Fibroblast of villous mesenchyme (primary cell): Measurements from ENCODE around the gene NDUFS6. TPM values are rescaled to one million over a fixed set of nuclear protein-coding genes. Genes with fewer than 3 reads are reported as not detected.

Experiments
- DNase-seq: peaks from one replicate; pipeline ENCODE4 v3.0.0-alpha.2; 2010; ENCODE audit warnings: low read depth
- H3K4me3 ChIP-seq: 2 replicates; pipeline ENCODE4 v1.5.1; 2011; ENCODE audit warnings: low read depth, mild to moderate bottlenecking, low read length
- CTCF ChIP-seq: IDR thresholded peaks from 2 replicates; pipeline ENCODE4 v1.5.1; 2012; ENCODE audit warnings: low read depth, mild to moderate bottlenecking, low read length; ENCODE audit not compliant: insufficient read depth
- total RNA-seq: library from RNA; depleted of rRNA; stranded (reverse); fragments of >200 nt; gene quantifications from 2 replicates; pipeline ENCODE4 v1.2.3, GENCODE V29; 2012

NDUFS6 gene
- total RNA-seq, 1 donor, result 22.9 TPM

- no peak for TF ChIP-seq CTCF
- H3K4me3 ChIP-seq, result no peak overlapping the region
- DNase-seq, result no peak
These were observed 13.6 kb upstream of the NDUFS6 start for GRCh38 chr5:1787472-1788047.

DNA sequence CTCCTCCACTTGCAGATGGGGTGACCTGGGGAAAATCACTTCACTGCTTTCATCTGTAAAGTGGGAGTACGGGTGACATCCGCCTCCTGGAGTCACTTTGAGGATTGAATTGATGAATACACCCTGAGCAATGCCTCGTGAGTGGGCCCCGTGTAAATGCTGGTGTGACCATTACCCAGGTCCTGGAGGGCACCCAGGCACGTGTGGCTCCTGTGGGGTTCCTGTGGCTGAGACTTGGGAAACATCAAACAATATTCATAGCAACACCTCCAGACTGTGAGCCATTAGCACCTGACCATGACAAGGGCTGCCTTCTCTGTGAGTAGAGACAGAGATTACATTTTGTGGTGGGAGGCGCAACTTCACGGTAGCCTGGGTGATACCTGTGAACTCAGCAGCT lies 13.0 kb upstream of the NDUFS6 start:
- TF ChIP-seq CTCF, result no peak

DNA sequence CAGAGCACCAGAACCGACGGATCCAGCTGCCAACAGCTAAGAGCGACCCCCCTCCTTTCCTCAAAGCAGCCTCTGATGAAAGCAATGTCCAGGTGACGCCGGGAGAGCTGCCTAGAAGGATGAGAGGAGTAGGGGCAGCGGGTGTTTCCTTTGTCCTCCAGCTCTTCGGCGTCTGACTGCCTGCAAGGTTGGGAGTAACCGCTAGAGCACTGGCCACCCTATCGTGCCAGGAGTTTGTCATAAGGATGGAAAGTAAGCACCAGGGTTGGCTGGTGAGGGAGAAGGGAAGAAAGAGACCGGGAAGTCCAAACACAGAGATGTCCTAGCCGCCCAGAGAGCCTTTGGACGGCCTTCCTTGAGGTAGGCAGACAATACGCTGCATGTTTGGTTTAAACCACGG lies 12.4 kb upstream of the NDUFS6 start:
- TF ChIP-seq CTCF, result no peak
- DNase-seq, result no peak
- no peak overlapping the region for H3K4me3 ChIP-seq

More for the DNA sequence above, 13.0 kb upstream of the NDUFS6 start:
- H3K4me3 ChIP-seq, result no peak overlapping the region
- no peak for DNase-seq

DNA sequence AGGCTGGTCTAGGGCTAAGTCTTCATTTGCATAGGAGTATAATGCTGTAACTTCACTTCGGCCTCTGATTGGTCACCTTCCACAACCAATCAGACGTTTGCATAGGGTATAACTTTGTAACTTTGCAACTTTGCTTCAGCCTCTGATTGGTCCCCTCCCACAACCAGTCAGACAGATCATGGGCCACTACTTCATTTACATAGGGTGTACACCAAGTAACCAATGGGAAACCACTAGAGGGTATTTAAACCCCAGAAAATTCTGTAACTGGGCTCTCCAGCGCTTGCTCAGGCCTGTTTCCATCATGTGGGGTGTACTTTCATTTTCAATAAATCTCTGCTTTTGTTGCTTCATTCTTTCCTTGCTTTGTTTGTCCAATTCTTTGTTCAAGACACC lies 11.8 kb upstream of the NDUFS6 start:
- peak overlapping the region; percentile 42 for H3K4me3 ChIP-seq
- DNase-seq, result peak; percentile 71

DNA sequence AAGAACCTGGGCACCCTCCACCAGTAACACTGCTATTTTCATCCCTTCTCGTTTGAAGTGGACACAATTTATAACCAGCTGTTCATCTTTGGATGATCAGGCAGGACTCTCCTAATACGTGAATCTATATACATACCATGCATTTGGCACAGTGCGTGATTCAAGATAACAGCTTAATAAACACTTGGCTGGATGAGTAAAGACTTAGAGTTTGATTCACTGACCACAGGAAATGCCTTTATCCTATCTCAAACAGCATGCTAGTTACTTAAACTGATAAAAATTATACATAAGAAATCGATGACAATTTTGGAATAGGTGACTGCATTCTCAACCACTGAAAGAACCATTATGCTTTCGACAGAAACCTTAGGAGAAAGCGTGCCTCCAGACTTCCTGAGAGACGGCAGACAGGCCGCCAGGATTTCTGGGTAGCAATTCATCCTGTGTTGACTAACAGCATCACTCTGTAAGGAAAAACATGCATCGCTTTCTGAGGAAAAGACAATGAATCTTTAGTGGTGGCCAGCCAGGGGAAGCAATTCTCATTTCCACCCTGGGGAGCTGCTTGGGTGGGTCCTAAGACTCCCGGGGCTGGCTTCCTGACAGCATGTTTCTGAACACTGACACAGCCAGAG lies 11.3 kb upstream of the NDUFS6 start:
- DNase-seq, result peak; percentile 87
- peak overlapping the region; percentile 42 for H3K4me3 ChIP-seq

DNA sequence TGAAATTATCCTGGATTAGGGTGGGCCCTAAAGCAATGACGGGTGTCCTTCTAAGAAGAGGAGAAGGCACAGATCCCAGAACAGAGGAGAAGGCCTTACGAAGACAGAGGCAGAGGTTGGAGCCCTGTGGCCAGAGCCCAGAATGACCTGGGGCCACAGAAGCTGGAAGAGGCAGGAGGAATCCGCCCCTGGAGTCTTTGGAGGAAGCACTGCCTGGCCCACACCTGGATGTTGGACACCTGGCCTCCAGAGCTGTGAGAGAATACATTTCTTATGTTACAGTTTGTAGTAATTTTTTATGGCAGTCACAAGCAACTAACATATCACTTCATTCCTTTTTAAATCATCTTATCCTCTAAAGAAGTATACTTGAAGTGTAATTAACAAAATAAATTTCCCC lies 10.0 kb upstream of the NDUFS6 start:
- H3K4me3 ChIP-seq, result no peak overlapping the region
- no peak for DNase-seq
- TF ChIP-seq CTCF, result no peak

More for the DNA sequence above, 11.3 kb upstream of the NDUFS6 start:
- TF ChIP-seq CTCF, result no peak

DNA sequence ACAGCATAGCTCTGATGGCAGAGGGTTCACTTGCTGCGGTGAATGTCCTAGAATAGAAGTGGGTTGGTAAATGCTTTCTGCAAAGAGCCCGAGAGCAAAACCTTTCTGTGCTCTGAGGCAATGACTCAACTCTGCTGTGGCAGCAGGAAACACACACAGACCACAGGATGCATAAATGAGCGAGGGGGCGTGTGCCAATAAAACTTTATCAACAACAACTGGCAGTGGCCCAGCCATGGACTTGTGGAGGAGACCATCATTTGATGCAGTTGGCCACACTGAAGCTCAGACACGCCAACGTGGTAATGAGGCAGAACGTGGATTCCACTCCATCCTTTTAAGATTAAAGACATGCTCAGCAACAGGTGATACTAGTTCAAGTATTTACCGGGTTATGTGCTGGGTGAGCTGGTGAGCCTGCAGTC lies 8.4 kb upstream of the NDUFS6 start:
- peak; percentile 91 for DNase-seq
- H3K4me3 ChIP-seq, result no peak overlapping the region
- no peak for TF ChIP-seq CTCF
